Measurements from ENCODE around the gene NEDD4. TPM values are rescaled to one million over a fixed set of nuclear protein-coding genes. Genes with fewer than 3 reads are reported as not detected.

Gene NEDD4
- polyA plus RNA-seq, 1 of the 3 experiments (the other 2 are of a cell fraction), result 12.9 TPM

DNA sequence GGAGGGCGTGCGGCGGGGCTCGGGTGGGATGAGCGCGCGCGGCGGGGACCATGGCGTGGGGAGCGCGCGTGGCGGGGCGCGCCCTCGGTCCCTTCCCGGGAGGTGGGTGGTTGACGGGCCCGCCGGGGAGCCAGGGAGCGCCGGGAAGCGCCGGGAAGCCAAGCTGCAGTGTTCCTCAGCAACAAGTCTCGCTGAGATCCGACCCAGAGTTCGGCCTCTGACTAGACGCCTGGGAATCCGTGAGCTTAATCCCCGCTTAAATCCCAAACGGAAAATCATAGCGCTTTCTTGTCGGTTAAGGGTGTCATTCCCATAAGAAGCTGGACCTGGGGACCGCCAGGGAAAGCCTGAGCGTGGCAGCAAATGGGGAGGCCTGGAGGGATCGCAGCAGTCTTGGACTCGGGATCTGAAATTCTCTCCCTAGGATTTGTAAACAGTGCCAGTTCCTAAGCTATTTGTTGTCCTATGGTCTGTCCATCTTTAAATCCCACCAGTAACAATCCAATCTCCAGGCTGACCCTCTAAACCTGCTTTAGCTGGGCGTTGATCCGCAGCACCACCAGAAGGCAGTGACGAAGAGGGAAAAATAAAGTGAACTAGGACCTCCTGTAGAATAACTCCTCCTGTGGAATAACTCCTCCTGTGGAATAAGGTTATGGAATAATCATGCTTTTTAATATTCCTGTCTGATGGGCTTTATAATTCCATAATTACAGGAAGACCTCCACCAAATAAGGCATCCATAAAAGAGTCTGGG is 570 bp upstream of the NEDD4 start:
- peak overlapping the region; percentile 81 for H3K9ac ChIP-seq
- 1% methylated on average over 11 of the region's 41 CpGs for WGBS (ENCODE audit: low lambda C conversion rate)

More for the DNA sequence above, 570 bp upstream of the NEDD4 start:
- H3K79me2 ChIP-seq (ENCODE audit: insufficient read depth), result peaks cover 41% of the 10 kb centered on the region
- H2AFZ ChIP-seq (ENCODE audit: low read depth), result peak overlapping the region; percentile 95
- peak overlapping the region; percentile 90 for H3K4me2 ChIP-seq
- H3K36me3 ChIP-seq (replicated peaks in 1 of 2; ENCODE audit: control insufficient read depth in 1 of 2, insufficient read depth in 2 of 2, low read length in 1 of 2), result no peaks in the 10 kb centered on the region
- TF ChIP-seq TEAD4 (IDR thresholded peaks at IDR 0.05; ENCODE audit: borderline replicate concordance, insufficient read depth), result no peak
- peak; percentile 38 for TF ChIP-seq CTCF (IDR thresholded peaks at IDR 0.05)
- TF ChIP-seq GABPA (IDR thresholded peaks at IDR 0.05; ENCODE audit: low read depth), result no peak
- TF ChIP-seq ZBTB33 (IDR thresholded peaks at IDR 0.05; ENCODE audit: borderline replicate concordance, low read depth), result no peak
- no peak for TF ChIP-seq POLR2AphosphoS5 (IDR thresholded peaks at IDR 0.05; ENCODE audit: low read depth, low read length)
- TF ChIP-seq, protein P1, sequence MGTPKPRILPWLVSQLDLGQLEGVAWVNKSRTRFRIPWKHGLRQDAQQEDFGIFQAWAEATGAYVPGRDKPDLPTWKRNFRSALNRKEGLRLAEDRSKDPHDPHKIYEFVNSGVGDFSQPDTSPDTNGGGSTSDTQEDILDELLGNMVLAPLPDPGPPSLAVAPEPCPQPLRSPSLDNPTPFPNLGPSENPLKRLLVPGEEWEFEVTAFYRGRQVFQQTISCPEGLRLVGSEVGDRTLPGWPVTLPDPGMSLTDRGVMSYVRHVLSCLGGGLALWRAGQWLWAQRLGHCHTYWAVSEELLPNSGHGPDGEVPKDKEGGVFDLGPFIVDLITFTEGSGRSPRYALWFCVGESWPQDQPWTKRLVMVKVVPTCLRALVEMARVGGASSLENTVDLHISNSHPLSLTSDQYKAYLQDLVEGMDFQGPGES (IDR thresholded peaks at IDR 0.05; ENCODE audit: low read depth, low read length), result no peak
- no peak for TF ChIP-seq ELF1 (IDR thresholded peaks at IDR 0.05)
- TF ChIP-seq RFX5 (IDR thresholded peaks at IDR 0.05; ENCODE audit: low read length), result no peak
- no peak for TF ChIP-seq USF2 (IDR thresholded peaks at IDR 0.05; ENCODE audit: borderline replicate concordance, low read depth, low read length)
- peak; percentile 29; the same call in 1 of the 2 replicates for TF ChIP-seq SMC3 (IDR thresholded peaks at IDR 0.05; ENCODE audit: low read depth, low read length)
- TF ChIP-seq NFIC (IDR thresholded peaks at IDR 0.05; ENCODE audit: borderline replicate concordance), result no peak
- 0 out of 2 replicates have a peak, but pooled peaks have one; percentile 7 for TF ChIP-seq MXI1 (IDR thresholded peaks at IDR 0.05; ENCODE audit: low read depth, low read length)
- no peak for TF ChIP-seq CHD2 (IDR thresholded peaks at IDR 0.05; ENCODE audit: low read length, partially characterized antibody)
- TF ChIP-seq GATA2 (CRISPR knock-in tag; IDR thresholded peaks at IDR 0.05), result no peak
- TF ChIP-seq RXRA (IDR thresholded peaks at IDR 0.05; ENCODE audit: borderline replicate concordance, low read depth), result no peak
- TF ChIP-seq, protein P2, sequence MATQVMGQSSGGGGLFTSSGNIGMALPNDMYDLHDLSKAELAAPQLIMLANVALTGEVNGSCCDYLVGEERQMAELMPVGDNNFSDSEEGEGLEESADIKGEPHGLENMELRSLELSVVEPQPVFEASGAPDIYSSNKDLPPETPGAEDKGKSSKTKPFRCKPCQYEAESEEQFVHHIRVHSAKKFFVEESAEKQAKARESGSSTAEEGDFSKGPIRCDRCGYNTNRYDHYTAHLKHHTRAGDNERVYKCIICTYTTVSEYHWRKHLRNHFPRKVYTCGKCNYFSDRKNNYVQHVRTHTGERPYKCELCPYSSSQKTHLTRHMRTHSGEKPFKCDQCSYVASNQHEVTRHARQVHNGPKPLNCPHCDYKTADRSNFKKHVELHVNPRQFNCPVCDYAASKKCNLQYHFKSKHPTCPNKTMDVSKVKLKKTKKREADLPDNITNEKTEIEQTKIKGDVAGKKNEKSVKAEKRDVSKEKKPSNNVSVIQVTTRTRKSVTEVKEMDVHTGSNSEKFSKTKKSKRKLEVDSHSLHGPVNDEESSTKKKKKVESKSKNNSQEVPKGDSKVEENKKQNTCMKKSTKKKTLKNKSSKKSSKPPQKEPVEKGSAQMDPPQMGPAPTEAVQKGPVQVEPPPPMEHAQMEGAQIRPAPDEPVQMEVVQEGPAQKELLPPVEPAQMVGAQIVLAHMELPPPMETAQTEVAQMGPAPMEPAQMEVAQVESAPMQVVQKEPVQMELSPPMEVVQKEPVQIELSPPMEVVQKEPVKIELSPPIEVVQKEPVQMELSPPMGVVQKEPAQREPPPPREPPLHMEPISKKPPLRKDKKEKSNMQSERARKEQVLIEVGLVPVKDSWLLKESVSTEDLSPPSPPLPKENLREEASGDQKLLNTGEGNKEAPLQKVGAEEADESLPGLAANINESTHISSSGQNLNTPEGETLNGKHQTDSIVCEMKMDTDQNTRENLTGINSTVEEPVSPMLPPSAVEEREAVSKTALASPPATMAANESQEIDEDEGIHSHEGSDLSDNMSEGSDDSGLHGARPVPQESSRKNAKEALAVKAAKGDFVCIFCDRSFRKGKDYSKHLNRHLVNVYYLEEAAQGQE (IDR thresholded peaks at IDR 0.05; ENCODE audit: low read depth, low read length), result no peak
- peak; percentile 47 for TF ChIP-seq RAD21 (IDR thresholded peaks at IDR 0.05; ENCODE audit: low read length)
- no peak for TF ChIP-seq TCF12 (IDR thresholded peaks at IDR 0.05)
- no peaks in the 10 kb centered on the region for H4K20me1 ChIP-seq (ENCODE audit: insufficient read depth)
- H3F3A ChIP-seq (replicated peaks; ENCODE audit: insufficient read depth), result peaks cover 12% of the 10 kb centered on the region
- H3K27ac ChIP-seq (ENCODE audit: low read depth in 2 of 2, low read length in 1 of 2), result peak overlapping the region; percentile 79 to 86
- POLR2A ChIA-PET, result no interaction called here
- H3K27me3 ChIP-seq (ENCODE audit: insufficient read depth), result no peaks in the 10 kb centered on the region
- H3K4me3 ChIP-seq (ENCODE audit: low read depth in 2 of 2, low read length in 1 of 2), result peak overlapping the region; percentile 81 to 88
- H3K9me3 ChIP-seq, result no peaks in the 10 kb centered on the region
- no peaks in the 10 kb centered on the region for H3K9me2 ChIP-seq
- peak; percentile 63 for DNase-seq
- CTCF ChIA-PET, result interaction anchor here (0.6 to 1.0 kb wide), 7 partner anchors 48 to 364 kb away, joined by 3 to 5 read pairs (median 3); no protein-coding TSS in a partner anchor
- H3K4me1 ChIP-seq (ENCODE audit: control insufficient read depth in 1 of 2, insufficient read depth in 2 of 2, low read depth in 1 of 2, low read length in 1 of 2), result peaks cover 14 to 24% of the 10 kb centered on the region in 2 experiments; a peak in 3 of 4 replicates
